ENCODE results near the gene RALB. TPM values are rescaled to one million over a fixed set of nuclear protein-coding genes. Genes with fewer than 3 reads are reported as not detected.
"Not testable (repeated sequence)": the region's sequence is repeated elsewhere in the genome, so short reads cannot be mapped to it uniquely, and the experiment has no call there.

Gene RALB
- total RNA-seq, 1 donor from 2014 or later: 25.9 TPM

- no peaks in the 10 kb centered on the region for H3K36me3 Mint-ChIP-seq
- TF ChIP-seq, protein P1, sequence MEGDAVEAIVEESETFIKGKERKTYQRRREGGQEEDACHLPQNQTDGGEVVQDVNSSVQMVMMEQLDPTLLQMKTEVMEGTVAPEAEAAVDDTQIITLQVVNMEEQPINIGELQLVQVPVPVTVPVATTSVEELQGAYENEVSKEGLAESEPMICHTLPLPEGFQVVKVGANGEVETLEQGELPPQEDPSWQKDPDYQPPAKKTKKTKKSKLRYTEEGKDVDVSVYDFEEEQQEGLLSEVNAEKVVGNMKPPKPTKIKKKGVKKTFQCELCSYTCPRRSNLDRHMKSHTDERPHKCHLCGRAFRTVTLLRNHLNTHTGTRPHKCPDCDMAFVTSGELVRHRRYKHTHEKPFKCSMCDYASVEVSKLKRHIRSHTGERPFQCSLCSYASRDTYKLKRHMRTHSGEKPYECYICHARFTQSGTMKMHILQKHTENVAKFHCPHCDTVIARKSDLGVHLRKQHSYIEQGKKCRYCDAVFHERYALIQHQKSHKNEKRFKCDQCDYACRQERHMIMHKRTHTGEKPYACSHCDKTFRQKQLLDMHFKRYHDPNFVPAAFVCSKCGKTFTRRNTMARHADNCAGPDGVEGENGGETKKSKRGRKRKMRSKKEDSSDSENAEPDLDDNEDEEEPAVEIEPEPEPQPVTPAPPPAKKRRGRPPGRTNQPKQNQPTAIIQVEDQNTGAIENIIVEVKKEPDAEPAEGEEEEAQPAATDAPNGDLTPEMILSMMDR (IDR thresholded peaks at IDR 0.05; ENCODE audit: unreplicated experiment): no peak
- DNase-seq (ENCODE audit: low spot score in 2 of 2, unreplicated experiment in 2 of 2): no peak
- no peaks in the 10 kb centered on the region for H3K9me3 Mint-ChIP-seq
- H3K27ac Mint-ChIP-seq: no peak overlapping the region
- peaks cover 18% of the 10 kb centered on the region for H3K27me3 Mint-ChIP-seq (ENCODE audit: low read depth)
- H3K4me1 Mint-ChIP-seq: peaks cover 10% of the 10 kb centered on the region
- no peak overlapping the region for H3K4me3 Mint-ChIP-seq
Observed at GRCh38 chr2:120320318-120320851, 67.7 kb downstream of the RALB start.

- peaks cover 17% of the 10 kb centered on the region for H3K27me3 Mint-ChIP-seq (ENCODE audit: low read depth)
- DNase-seq (ENCODE audit: low spot score in 2 of 2, unreplicated experiment in 2 of 2); H3K27ac Mint-ChIP-seq; H3K9me3 Mint-ChIP-seq; H3K36me3 Mint-ChIP-seq; H3K4me3 Mint-ChIP-seq: not testable (repeated sequence)
- peaks cover 10% of the 10 kb centered on the region for H3K4me1 Mint-ChIP-seq
Observed at GRCh38 chr2:120320887-120321556, 68.4 kb downstream of the RALB start.

DNA sequence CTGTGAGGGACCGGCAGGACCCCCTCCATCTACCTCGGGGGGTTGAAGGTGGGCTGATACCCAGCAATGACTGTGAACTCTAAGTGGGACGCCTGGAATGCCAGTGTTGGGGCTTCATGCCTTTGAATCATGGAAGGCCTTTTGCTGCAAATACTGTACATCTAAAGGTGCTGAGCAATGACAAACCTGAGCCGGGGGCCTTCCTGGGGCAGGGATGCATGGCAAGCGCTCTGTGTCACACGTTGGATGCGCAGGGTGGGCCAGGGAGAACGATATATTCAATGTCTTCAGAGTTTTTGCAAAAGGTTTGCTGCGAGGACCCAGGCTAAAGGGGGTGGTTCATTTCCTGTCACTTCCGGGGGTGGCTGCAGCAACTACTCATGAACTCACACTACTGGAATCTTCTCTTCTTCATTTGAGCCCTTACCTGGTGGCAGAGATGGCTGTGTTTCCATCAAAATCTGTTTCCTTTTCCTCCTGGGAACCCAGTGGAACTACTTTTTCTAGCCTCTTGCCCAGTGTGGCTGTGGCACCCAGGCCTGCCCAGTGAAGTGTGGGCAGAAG, 69.2 kb downstream of the RALB start:
- H3K27me3 Mint-ChIP-seq (ENCODE audit: low read depth): peaks cover 13% of the 10 kb centered on the region
- peaks cover 10% of the 10 kb centered on the region for H3K4me1 Mint-ChIP-seq
- DNase-seq (ENCODE audit: low spot score in 2 of 2, unreplicated experiment in 2 of 2): no peak
- no peaks in the 10 kb centered on the region for H3K36me3 Mint-ChIP-seq
- no peak overlapping the region for H3K4me3 Mint-ChIP-seq
- TF ChIP-seq, protein P1 (IDR thresholded peaks at IDR 0.05; ENCODE audit: unreplicated experiment): no peak
- H3K9me3 Mint-ChIP-seq: no peaks in the 10 kb centered on the region
- no peak overlapping the region for H3K27ac Mint-ChIP-seq

GRCh38 chr2:120322329-120322728, 69.7 kb downstream of the RALB start:
- no peaks in the 10 kb centered on the region for H3K9me3 Mint-ChIP-seq

GRCh38 chr2:120323214-120323613, 70.6 kb downstream of the RALB start:
- H3K4me1 Mint-ChIP-seq: peaks cover 10% of the 10 kb centered on the region
- no peak overlapping the region for H3K4me3 Mint-ChIP-seq
- TF ChIP-seq, protein P1 (IDR thresholded peaks at IDR 0.05; ENCODE audit: unreplicated experiment): no peak
- H3K27me3 Mint-ChIP-seq (ENCODE audit: low read depth): peaks cover 24% of the 10 kb centered on the region
- H3K27ac Mint-ChIP-seq: no peak overlapping the region
- no peaks in the 10 kb centered on the region for H3K36me3 Mint-ChIP-seq
- DNase-seq (ENCODE audit: low spot score in 2 of 2, unreplicated experiment in 2 of 2): no peak
- H3K9me3 Mint-ChIP-seq: no peaks in the 10 kb centered on the region

More at GRCh38 chr2:120322329-120322728, 69.7 kb downstream of the RALB start:
- Mint-ChIP-seq H3K4me3 (no peak overlapping the region), H3K27ac (no peak overlapping the region), H3K4me1 (peaks cover 10% of the 10 kb centered on the region), H3K36me3 (no peaks in the 10 kb centered on the region), H3K27me3 (ENCODE audit: low read depth) (peaks cover 18% of the 10 kb centered on the region)
- TF ChIP-seq, protein P1 (IDR thresholded peaks at IDR 0.05; ENCODE audit: unreplicated experiment): no peak
- DNase-seq (ENCODE audit: low spot score in 2 of 2, unreplicated experiment in 2 of 2): no peak

DNA sequence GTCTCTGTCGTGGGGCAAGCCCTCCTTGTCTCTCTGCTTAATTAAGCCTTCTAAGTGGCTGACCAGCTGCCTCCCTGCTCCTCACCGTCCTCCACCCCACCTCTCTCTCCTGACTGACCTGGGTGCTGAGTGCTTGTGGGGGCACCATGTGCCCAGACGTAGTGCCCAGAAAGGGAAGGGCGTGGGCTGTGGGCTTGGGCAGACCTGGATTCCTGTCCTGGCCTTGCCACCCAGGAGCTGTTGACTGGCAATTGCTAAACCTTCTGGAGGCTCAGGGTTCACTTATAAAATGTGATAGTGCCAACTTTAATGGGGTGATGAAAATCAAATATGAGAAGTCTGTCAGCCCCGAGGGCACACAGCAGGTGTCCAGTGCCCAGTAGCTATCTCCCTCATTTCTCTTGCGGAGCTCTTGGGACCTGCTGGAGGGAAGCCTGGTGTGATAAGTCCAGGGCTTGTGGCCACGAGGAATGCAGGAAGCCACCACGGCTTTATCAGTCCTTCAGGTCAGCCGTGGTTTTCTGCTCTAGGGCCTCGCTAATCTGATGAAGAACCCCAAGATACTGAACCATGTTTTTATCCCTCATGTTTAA, 71.3 kb downstream of the RALB start:
- DNase-seq (ENCODE audit: low spot score in 2 of 2, unreplicated experiment in 2 of 2): no peak
- Mint-ChIP-seq H3K27me3 (ENCODE audit: low read depth) (peaks cover 25% of the 10 kb centered on the region), H3K4me3 (no peak overlapping the region), H3K4me1 (peaks cover 8% of the 10 kb centered on the region), H3K9me3 (no peaks in the 10 kb centered on the region), H3K36me3 (no peaks in the 10 kb centered on the region), H3K27ac (no peak overlapping the region)
- TF ChIP-seq, protein P1 (IDR thresholded peaks at IDR 0.05; ENCODE audit: unreplicated experiment): no peak
